OCI-LY3 (cell line): Measurements from ENCODE around the gene HOOK2.

Experiments
- EZH2phosphoT487 ChIP-seq: fragments of 200-600 bp; shearing (Covaris generic); IDR thresholded peaks from 2 replicates; pipeline ENCODE4 v1.6.1; 2018; ENCODE audit warnings: antibody characterized with exemption, mixed run types, low read depth
- TF ChIP-seq, protein P1 (sequence below): fragments of 200-600, 300-600 bp; sonication (generic); IDR thresholded peaks from 2 replicates; pipeline ENCODE4 v1.5.1; 2014; ENCODE audit warnings: antibody characterized with exemption, low read length, low read depth

DNA sequence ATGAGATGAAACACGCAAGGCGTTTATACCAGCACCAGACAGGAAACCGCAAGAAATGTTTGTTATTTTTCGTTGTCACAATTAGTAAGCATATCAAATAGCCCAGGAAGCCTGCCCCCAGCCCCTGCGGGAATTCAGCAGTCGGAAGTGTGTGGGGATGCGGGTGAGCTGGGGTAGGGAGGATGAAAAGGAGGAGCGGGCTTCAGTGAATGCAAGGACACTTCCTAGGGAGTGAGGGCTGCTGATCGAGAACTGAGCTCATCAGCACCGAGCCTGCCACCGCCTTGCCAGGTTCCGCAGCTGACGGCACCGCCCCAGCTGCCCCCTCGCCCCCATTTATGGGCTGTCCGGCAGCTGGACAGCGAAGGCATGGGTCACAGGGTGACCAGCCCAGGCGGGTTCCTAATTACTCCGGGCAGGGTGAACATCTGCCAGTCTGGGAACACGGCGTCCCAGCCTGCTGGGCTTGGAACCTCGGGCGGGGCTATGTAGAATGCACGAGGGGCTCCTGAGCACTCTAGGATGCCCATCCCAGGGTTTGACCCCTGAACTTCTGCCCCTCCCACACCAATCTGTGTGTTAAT is 25.3 kb downstream of the HOOK2 start:
- TF ChIP-seq, protein P1, sequence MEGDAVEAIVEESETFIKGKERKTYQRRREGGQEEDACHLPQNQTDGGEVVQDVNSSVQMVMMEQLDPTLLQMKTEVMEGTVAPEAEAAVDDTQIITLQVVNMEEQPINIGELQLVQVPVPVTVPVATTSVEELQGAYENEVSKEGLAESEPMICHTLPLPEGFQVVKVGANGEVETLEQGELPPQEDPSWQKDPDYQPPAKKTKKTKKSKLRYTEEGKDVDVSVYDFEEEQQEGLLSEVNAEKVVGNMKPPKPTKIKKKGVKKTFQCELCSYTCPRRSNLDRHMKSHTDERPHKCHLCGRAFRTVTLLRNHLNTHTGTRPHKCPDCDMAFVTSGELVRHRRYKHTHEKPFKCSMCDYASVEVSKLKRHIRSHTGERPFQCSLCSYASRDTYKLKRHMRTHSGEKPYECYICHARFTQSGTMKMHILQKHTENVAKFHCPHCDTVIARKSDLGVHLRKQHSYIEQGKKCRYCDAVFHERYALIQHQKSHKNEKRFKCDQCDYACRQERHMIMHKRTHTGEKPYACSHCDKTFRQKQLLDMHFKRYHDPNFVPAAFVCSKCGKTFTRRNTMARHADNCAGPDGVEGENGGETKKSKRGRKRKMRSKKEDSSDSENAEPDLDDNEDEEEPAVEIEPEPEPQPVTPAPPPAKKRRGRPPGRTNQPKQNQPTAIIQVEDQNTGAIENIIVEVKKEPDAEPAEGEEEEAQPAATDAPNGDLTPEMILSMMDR, result no peak
- no peak for TF ChIP-seq EZH2phosphoT487
